Activated CD4-positive, CD25-positive, alpha-beta regulatory T cell treated with anti-CD3 and anti-CD28 coated beads, Interleukin-2, amount 50 U/mL, for 72 hours (primary cell): Measurements from ENCODE around the gene FAM118A.
"Not testable (repeated sequence)": the region's sequence is repeated elsewhere in the genome, so short reads cannot be mapped to it uniquely, and the experiment has no call there.

Experiments
- DNase-seq: peaks from one replicate; pipeline ENCODE4 v3.0.0; 2021

FAM118A gene

DNA sequence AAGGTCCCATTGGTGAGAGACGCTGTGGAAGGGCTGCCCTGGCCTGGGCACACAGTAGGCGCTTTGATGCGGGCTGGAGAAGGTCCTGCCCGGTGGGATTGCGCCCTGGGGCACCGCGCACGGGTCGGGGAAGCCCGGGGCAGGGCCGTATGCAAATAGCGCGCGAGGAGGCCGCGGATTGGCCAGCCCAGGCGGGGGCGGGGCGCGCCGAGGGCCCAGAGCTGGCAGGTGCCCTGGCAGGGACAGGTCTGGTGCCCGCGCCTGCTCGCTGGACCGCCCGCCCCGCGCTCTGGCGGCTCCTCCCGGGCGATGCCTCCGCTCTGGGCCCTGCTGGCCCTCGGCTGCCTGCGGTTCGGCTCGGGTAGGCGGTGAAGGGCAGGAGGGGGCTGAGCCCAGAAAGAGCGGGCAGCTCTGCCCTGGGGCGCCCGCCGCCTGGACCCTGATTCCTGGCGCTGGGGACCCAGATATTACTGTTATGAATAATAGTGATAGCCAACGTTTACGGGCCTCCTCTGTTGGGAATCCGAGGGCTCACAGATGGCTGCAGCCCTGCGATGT, 24.9 kb upstream of the FAM118A start, which contains the start of gene UPK3A:
Gene UPK3A, plus strand, starts transcription at position 245 of the 558 bp plus-strand sequence. Its CDS starts 65 bp downstream, at position 310.
- DNase-seq, result peak; percentile 77

DNA sequence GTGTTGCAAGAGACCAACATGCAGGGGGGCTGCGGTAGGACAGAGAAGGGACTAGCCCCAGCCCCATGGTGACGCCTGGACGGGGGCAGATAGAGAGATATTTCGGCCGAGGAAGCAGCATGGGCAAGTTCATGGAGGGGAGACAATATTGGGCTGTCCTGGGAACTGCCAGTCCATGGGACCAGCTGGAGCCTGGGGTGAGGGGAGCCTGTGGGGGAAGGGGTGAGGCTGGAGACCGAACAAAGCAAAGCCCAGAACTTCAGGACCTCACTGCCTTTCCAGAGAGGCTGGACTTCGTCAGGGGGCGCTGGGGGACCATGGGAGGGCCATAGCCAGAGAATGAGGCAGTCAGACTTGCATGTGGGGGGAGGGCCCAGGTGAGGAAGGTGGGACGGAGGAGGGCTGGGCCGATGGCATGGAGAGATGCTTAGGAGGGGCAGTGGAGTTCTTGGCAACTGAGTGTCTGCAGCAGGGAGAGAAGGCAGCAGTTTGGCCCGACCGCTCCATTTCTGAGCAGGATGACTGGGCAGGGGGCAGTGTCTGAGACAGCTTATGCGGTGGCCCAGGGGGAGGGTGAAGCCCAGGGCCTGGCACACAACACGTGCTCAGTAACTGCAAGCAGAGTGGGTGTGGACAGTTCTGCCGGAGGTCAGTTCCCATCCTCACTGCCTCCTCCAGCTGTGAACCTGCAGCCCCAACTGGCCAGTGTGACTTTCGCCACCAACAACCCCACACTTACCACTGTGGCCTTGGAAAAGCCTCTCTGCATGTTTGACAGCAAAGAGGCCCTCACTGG, 24.3 kb upstream of the FAM118A start:
- no peak for DNase-seq

DNA sequence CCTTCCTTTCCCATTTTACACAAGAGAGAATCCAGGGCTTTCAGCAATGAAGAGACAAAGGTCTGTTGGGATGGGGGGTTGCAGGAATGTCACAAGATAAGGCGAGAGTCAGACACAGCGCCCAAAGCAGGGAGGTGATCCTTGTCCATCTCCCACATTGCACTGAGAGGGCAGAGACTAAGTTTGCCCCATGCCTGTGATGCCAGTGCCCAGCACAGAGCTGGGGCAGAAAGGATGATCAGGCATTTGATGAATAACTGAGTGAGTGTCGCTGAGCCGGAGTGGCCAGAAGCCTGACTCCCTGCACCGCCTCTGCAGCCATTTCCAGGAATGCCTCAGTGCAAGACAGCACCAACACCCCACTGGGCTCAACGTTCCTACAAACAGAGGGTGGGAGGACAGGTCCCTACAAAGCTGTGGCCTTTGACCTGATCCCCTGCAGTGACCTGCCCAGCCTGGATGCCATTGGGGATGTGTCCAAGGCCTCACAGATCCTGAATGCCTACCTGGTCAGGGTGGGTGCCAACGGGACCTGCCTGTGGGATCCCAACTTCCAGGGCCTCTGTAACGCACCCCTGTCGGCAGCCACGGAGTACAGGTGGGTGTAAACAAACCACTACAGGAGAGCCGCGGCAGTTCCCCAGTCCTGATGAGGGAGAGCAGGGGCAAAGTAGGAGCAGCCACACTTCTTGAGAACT, 22.7 kb upstream of the FAM118A start:
- no peak for DNase-seq

DNA sequence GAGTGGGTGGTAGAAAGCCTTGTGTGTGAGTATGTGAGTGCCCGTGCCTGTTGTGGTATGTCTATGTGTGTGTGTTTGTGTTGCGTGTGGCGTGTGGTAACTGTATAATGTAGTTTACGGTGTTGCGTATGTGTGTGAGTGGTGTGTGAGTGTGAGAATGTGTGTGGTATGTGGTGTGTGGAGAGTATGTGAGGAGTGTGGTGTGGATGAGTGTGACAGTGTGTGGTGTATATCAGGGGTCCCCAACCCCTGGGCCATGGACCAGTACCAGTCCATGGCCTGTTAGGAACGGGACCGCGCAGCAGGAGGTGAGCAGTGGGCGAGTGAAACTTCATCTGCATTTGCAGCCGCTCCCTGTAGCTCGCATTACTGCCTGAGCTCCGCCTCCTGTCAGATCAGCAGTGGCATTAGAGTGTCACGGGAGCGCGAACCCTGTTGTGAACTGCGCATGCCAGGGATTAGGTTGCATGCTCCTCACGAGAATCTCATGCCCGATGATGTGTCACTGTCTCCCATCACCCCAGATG, 19.3 kb upstream of the FAM118A start:
- DNase-seq, result no peak

DNA sequence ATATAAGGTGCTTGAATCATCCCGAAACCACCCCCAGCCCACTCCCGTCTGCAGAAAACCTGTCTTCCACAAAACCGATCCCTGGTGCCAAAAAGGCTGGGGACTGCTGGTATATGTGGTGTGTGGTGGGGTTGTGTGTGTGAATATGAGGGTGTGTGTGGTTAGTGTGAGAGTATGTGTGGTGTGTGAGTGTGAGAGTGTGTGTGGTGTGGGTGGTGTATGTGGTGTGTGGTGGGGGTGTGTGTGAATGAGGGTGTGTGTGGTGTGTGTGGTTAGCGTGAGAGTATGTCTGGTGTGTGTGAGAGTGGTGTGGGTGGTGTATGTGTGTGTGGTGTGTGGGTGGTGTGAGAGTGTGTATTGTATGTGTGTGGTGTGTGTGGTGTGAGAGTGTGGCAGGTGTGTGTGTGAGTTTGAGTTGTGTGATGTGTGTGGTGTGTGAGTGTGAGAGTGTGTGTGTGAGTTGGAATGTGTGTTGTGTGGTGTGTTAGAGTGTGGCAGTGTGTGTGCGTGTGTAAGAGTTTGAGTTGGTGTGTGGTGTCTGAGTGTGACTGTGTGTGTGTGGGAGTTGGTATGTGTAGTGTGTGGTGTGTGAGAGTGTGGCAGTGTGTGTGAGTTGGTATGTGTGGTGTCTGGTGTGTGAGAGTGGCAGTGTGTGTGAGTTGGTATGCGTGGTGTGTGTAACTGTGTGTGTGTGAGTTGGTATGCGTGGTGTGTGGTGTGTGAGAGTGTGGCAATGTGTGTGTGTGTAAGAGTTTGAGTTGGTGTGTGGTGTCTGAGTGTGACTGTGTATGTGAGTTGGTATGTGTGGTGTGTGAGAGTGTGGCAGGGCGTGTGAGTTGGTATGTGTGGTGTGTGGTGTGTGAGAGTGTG, 18.4 kb upstream of the FAM118A start:
- DNase-seq, result no peak

DNA sequence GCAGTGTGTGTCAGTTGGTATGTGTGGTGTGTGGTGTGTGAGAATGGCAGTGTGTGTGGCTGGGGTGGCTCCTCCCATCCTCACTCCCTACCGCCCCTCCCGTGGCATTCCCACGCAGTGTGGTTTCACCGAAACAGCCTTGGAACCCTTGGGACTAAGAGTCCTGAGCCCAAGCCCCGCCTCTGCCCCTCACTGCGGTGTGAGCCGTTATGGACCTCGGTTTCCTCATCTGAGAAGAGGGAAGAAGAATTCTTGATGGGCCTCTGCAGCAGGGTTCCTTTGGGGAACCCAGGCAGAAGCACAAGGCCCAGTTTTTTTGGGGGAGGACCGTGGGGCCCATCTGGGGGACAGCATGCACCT, 17.8 kb upstream of the FAM118A start:
- DNase-seq, result no peak

DNA sequence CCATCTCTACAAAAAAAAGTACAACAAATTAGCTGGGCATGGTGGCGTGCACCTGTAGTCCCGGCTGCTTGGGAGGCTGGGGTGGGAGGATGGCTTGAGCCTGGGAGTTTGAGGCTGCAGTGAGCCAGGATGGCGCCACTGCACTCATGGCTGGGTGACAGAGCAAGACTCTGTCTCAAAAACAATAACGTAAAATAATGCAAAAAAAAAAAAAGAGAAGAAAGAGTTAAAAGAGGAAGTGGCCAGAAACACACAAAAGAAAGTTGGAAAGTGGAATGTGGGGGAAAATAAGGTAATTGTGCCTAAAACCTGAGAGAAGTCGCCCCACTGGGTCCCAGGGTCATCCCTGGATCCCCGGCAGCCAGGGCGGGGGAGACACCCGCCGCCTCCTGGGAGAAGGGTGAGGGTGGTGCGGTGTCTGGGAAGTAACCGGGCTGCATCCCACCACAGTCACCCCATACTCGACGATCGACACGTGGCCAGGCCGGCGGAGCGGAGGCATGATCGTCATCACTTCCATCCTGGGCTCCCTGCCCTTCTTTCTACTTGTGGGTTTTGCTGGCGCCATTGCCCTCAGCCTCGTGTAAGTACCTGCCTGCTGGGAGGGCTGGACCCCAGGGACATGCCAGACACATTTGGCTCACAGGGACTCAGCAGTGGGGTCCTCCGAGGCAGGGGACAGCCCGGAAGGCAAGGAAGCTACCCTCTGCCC, 16.8 kb upstream of the FAM118A start:
- DNase-seq, result no peak

DNA sequence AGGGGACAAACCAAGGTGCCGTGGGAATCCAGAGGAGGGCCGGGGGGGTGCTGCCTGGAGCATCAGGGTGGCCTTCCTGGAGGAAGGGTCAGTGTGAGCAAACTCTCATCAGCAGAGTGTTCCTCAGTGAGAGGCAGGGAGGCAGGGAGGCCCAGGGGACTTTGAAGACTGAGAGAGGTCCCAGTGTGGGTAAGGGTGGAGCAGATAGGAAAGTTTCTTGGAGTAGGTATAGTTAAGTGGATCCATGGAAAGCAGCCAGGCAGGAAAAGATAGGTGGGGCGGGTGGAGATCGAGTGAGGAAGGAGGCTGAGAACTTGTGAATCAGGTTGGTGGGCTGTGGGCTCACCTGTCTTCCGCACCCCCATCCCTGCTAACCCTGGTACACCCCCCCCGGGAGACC, 15.7 kb upstream of the FAM118A start:
- DNase-seq, result no peak

DNA sequence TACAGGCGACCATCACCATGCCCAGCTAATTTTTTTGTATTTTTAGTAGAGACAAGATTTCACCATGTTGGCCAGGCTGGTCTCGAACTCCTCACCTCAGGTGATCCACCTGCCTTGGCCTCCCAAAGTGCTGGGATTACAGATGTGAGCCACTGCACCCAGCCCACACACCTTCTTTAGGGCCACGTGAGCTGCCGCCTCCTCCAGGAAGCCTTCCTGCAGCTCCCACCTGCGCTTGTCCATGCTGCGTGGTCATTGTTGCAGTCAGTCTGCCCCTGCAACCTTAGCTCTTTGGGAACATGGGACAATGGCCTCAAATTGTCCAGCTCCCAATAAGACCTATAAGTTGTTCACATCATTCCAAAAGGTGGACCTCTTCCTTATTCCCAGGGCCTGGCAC, 14.7 kb upstream of the FAM118A start:
- not testable (repeated sequence) for DNase-seq

DNA sequence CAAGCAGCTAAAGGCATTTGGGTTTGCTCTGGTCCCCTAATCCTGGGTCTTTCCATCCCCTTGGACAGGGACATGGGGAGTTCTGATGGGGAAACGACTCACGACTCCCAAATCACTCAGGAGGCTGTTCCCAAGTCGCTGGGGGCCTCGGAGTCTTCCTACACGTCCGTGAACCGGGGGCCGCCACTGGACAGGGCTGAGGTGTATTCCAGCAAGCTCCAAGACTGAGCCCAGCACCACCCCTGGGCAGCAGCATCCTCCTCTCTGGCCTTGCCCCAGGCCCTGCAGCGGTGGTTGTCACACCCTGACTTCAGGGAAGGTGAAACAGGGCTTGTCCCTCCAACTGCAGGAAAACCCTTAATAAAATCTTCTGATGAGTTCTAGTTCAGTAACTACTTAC, 14.2 kb upstream of the FAM118A start:
- DNase-seq, result no peak

DNA sequence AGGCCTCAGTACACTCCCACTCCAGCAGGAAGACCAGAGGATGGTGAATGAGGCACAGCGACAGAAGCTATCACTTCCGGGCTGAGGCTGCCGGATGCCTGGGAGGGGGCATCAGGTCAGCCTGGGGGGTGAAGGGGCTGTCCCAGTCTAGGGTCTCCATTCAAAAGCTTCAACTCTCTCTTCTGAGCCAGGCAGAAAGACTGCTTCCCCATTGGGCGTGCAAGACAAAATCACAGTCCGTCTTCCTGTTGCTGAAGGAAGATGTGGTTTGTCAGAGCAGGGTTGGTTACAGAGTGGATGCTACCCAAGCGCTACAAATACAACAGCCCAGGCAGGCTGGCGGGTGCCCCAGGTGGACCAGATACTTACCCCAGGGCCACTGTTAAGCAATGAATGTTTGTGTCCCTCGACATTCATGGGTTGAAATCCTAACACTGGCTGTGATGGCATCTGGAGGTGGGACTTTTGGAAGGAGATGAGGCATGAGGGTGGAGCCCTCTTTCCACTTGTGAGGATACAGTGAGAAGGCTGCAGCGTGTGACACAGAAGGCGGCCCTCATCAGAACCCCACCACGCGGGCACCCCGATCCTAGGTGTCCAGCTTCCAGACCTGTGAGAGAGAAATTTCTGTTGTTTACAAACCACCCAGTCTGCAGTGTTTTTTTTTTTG, 13.0 kb upstream of the FAM118A start:
- no peak for DNase-seq

DNA sequence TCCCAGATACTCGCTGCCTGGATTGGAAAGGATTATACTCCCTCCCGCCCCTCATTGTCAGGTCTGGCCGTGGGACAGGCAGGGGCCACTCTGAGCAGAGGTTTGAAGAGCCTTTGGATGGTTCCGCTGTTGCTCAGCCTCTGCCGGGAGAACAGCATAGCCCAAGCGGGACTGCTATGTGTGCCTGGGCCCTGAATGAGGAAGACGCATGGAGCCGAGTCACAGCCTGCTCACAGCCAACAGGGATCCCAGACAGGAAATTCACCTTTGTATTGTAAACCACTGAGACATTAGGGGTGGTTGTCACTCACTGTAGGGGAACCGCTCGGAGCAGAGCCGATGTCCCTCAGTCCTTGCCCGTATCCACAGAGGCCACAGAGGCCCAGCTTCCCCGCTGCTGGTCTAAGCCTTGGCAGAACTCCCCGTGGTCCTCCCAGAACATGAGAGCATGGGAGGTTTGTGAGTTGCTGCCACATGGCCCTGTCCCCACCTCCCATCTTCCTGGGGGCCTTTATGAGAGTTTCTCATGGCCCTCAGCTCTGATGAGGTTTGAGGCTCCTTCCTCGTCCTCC, 10.7 kb upstream of the FAM118A start:
- no peak for DNase-seq

DNA sequence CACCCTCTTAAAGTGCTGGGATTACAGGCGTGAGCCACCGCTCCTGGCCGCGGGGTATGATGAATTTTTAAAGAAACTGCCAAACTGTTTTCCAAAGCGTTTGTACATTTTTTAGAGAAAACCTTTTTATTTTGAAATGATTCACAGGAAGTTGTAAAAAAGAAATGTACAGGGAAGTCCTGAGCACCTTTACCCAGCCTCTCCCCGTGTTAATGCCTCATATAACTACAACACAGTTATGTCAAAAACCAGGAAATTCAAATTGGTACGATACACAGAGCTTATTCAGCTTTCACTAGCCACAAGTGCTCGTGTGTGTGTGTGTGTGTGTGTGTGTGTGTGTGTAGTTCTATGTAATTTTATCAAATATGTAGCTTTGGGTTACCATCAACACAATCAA, 7.0 kb upstream of the FAM118A start:
- DNase-seq, result no peak

DNA sequence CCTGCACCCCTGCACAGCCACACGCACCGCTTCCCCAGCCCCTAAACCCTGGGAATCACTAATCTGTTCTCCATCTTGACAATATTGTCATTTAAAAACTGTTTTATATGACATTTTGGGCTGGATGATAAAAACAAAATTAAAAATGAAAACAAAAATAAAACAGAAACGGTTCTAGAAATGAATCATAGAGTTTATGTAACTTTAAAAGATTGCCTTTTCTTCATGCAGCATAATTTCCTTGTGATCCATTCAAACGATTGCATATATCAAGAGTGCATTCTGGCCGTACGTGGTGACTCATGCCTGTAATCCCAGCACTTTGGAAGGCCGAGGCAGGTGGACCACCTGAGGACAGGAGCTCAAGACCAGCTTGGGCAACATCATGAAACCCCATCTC, 6.6 kb upstream of the FAM118A start:
- DNase-seq, result no peak

DNA sequence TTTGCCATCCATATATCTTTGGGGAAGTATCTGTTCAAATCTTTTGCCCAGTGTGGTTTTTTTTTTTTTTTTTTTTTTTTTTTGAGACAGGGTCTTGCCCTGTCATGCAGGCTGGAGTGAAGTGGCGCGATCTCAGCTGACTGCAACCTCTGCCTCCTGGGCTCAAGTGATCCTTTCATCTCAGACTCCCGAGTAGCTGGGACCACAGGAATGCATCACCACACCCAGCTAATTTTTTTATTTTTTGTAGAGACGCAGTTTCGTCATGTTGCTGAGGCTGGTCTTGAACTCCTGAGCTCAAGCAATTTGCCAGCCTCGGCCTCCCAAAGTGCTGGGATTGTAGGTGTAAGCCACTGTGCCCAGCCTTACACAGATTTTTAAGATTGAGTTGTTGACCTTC, 4.8 kb upstream of the FAM118A start:
- no peak for DNase-seq

DNA sequence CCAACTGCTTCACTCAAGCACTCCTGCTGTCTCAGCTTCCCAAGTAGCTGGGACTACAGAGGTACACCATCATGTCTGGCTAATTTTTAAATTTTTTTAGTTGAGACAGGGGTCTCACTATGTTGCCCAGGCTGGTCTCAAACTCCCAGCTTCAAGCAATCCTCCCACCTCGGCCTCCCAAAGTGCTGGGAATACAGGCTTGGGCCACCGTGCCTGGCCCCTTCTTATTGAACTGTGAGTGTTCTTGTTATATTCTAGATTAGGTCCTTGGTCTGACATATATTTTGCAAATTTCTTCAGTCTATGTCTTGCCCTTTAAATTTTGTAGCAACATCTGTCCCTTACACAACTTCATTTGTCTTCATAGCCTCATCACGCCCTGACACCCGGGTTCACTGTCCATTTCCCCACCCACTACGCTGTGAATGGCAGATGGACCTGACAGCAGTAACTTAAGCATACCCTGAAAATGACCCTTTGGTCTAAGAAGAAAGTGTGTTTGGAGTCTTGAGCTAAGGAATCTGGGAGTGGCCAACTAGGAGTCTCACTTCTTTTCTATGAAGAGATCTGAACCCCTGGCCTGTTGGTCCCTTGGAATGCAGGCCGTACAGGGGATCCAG, 4.2 kb upstream of the FAM118A start:
- DNase-seq, result no peak

DNA sequence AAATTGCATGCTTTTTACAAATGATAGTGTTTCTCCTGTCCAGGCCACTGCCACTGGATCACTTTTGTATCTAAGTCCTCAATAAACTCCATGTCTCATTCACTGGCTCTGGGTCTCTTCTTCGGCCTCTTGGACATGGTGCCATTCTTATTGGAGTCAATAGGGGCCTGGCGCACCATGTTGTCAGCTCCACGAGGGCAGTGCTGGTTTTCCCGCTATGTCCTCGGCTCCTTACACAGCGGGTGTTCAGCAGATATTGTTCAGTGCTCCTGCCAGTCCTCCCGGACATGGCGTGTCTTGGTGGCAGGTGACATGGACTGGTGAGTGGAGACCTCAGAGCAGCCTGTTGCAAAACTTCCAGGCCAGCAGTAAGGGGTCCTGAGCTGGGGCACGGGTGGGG, 3.6 kb upstream of the FAM118A start:
- no peak for DNase-seq

DNA sequence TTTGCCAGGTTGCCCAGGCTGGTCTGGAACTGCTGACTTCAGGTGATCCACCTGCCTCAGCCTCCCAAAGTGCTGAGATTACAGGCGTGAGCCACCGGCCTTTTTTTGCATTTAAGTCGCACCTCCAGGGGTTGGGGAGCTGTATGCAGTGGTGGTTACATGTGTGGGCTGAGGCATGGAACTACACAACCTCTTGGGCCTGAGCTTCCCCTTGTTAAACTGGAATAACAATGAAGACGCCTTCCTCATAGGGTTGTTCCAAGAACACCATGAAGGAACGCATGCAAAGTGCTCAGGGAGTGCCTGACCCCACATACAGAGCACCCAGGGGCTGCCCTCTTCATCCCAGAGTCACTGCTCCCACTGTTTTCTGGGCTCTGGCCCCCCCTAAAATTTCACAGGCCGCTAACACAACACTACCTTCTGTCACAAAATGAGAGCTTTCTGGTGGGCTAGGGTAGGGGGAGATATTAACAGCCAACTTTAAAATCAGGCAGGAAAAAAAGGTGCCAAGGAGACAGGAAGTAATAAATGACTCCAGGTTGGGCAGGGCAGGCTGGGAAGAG, 1.3 kb upstream of the FAM118A start:
- DNase-seq, result no peak

DNA sequence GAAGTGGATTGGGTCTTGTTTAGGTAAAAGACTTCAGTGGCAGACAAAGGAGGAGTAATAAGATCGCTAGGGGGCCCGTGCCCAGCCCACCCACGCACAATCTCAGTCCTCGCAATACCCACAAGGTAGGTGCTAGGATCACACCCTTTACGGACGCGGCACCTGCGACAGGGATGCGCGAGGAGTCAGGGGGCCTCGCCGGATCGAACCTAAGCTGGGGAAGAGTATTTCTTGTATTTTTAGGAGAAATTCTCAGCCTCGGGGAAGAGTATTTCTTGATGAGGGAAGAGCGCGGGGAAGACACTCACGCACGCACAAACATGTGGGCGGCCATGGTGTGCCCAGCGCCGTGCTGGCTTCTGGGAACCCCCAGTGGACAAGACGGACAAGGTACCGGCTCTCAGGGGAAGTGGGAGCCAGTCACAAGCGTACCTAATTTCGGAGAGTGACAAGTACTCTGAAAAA, 745 bp upstream of the FAM118A start:
- peak; percentile 39 for DNase-seq

DNA sequence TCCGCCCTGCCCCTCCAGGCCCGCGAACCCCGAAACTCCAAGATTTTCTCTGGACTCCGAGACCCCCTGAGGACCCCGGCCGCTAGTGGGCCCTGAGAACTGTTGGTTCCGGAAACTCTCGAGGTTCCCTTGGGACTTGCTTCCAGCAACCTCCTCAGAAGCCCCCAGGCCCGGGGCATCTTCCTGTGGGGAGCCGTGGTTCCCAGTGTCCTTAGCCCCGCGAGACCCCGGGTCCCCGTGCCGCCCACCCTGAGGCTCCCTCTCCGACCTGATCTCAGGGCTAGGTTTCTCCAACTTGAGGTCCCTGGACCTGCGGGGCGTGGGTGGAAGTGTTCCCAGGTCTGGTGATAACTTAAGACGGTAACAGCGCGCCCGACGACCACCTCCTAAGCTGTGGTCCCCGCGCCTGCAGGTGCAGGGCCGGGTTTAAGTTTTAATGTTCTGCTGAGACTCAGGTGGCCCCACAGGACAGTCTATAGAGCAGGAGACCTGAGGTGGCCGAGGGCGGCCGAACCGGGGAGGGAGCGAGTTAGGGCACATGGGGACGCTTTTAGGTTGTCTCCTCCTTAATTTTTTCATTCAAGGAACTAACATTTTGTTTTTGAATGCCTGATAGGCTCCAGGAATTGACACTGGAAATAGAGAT, 720 bp downstream of the FAM118A start:
- DNase-seq, result peak; percentile 36
